ENCODE data around the gene PDCD5. TPM values are rescaled to one million over a fixed set of nuclear protein-coding genes. Genes with fewer than 3 reads are reported as not detected.

Gene PDCD5
- polyA plus RNA-seq, 1 of the 3 experiments (the other 2 are of a cell fraction), result 188 TPM

- WGBS (ENCODE audit: low lambda C conversion rate), result 29% methylated on average over 5 of the region's 5 CpGs
- Histone ChIP-seq H3K4me2 (no peak overlapping the region), H3K9me2 (no peaks in the 10 kb centered on the region), H3K79me2 (ENCODE audit: insufficient read depth) (no peaks in the 10 kb centered on the region), H3K4me1 (ENCODE audit: control insufficient read depth in 1 of 2, insufficient read depth in 2 of 2, low read depth in 1 of 2, low read length in 1 of 2) (no peaks in the 10 kb centered on the region), H3K9ac (no peak overlapping the region), H3K27ac (ENCODE audit: low read depth in 2 of 2, low read length in 1 of 2) (no peak overlapping the region), H3K9me3 (no peaks in the 10 kb centered on the region), H3K4me3 (ENCODE audit: low read depth in 2 of 2, low read length in 1 of 2) (no peak overlapping the region), H2AFZ (ENCODE audit: low read depth) (no peak overlapping the region), H4K20me1 (ENCODE audit: insufficient read depth) (no peaks in the 10 kb centered on the region), H3F3A (replicated peaks; ENCODE audit: insufficient read depth) (no peaks in the 10 kb centered on the region), H3K27me3 (ENCODE audit: insufficient read depth) (no peaks in the 10 kb centered on the region), H3K36me3 (replicated peaks in 1 of 2; ENCODE audit: control insufficient read depth in 1 of 2, insufficient read depth in 2 of 2, low read length in 1 of 2) (no peaks in the 10 kb centered on the region)
- no peak for TF ChIP-seq MAX (IDR thresholded peaks at IDR 0.05; ENCODE audit: low read depth)
- no peak for TF ChIP-seq ZBTB33 (IDR thresholded peaks at IDR 0.05; ENCODE audit: borderline replicate concordance, low read depth)
- no peak for TF ChIP-seq CTCF (IDR thresholded peaks at IDR 0.05)
- TF ChIP-seq RCOR1 (IDR thresholded peaks at IDR 0.05; ENCODE audit: low read length), result no peak
- no peak for TF ChIP-seq SMC3 (IDR thresholded peaks at IDR 0.05; ENCODE audit: low read depth, low read length)
- no peak for TF ChIP-seq ELF1 (IDR thresholded peaks at IDR 0.05)
- TF ChIP-seq FOSL2 (IDR thresholded peaks at IDR 0.05; ENCODE audit: borderline replicate concordance, low read depth), result no peak
- no peak for TF ChIP-seq MXI1 (IDR thresholded peaks at IDR 0.05; ENCODE audit: low read depth, low read length)
- no peak for TF ChIP-seq JUND (IDR thresholded peaks at IDR 0.05)
- TF ChIP-seq GATA2 (CRISPR knock-in tag; IDR thresholded peaks at IDR 0.05), result no peak
- no peak for TF ChIP-seq REST (IDR thresholded peaks at IDR 0.05; ENCODE audit: low read depth, low read length)
- TF ChIP-seq NRF1 (IDR thresholded peaks at IDR 0.05; ENCODE audit: low read depth, low read length), result no peak
- TF ChIP-seq USF1 (IDR thresholded peaks at IDR 0.05; ENCODE audit: borderline replicate concordance, low read depth), result no peak
- TF ChIP-seq POLR2AphosphoS5 (IDR thresholded peaks at IDR 0.05; ENCODE audit: low read depth, low read length), result no peak
- no peak for TF ChIP-seq EP300 (IDR thresholded peaks at IDR 0.05; ENCODE audit: borderline replicate concordance in 1 of 2, low read depth in 1 of 2, low read length in 1 of 2)
- no peak for DNase-seq
- ChIA-PET POLR2A (no interaction called here), CTCF (interaction anchor here (1.3 kb wide), 1 partner anchor 11 kb away, joined by 3 read pairs; no protein-coding TSS in a partner anchor)
Observed at GRCh38 chr19:32550666-32551065, 30.3 kb upstream of the PDCD5 start.
